OCI-LY3 (cell line): ENCODE results near the gene CHST14.

Source experiments
- EZH2phosphoT487 ChIP-seq: fragments of 200-600 bp; shearing (Covaris generic); IDR thresholded peaks from 2 replicates; pipeline ENCODE4 v1.6.1; 2018; ENCODE audit warnings: antibody characterized with exemption, mixed run types, low read depth
- TF ChIP-seq, protein P1 (sequence below): fragments of 200-600, 300-600 bp; sonication (generic); IDR thresholded peaks from 2 replicates; pipeline ENCODE4 v1.5.1; 2014; ENCODE audit warnings: antibody characterized with exemption, low read length, low read depth

DNA sequence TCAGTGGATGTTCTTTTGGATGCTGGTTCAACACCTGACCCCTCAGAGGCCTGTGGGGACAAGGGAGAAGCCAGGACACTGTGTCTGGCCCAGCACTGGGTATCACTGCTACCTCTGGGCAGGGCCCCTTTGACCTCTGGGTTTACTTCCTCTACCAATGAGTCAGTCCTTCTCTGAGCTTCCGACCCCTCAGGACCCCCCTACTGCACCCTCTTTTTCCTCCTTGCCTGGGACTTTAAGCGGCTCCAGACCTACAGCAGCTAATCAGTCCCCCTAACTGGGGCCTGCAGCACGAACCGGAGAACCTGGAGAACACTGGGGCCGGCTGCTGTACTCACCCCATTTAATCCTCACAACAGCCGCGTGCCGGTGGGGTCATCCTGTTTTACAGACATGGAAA is 3.8 kb downstream of the CHST14 start:
- TF ChIP-seq, protein P1, sequence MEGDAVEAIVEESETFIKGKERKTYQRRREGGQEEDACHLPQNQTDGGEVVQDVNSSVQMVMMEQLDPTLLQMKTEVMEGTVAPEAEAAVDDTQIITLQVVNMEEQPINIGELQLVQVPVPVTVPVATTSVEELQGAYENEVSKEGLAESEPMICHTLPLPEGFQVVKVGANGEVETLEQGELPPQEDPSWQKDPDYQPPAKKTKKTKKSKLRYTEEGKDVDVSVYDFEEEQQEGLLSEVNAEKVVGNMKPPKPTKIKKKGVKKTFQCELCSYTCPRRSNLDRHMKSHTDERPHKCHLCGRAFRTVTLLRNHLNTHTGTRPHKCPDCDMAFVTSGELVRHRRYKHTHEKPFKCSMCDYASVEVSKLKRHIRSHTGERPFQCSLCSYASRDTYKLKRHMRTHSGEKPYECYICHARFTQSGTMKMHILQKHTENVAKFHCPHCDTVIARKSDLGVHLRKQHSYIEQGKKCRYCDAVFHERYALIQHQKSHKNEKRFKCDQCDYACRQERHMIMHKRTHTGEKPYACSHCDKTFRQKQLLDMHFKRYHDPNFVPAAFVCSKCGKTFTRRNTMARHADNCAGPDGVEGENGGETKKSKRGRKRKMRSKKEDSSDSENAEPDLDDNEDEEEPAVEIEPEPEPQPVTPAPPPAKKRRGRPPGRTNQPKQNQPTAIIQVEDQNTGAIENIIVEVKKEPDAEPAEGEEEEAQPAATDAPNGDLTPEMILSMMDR, result no peak
- no peak for TF ChIP-seq EZH2phosphoT487
